GM21515 (cell line): ENCODE results near the gene EVC.

Experiments
- ATAC-seq: cut with Tn5 transposase; IDR thresholded peaks from one replicate; pipeline ENCODE4 v1.9.1; 2021; ENCODE audit not compliant: unreplicated experiment

EVC gene

GRCh38 chr4:5730436-5730835 is 19.4 kb downstream of the EVC start:
- ATAC-seq = no peak

- ATAC-seq = no peak
These were observed 20.3 kb downstream of the EVC start for GRCh38 chr4:5730993-5731990.

GRCh38 chr4:5732158-5732557 is 21.2 kb downstream of the EVC start:
- ATAC-seq = no peak

- no peak for ATAC-seq
These were observed 23.9 kb downstream of the EVC start for GRCh38 chr4:5734853-5735252.

- ATAC-seq = no peak
These were observed 24.5 kb downstream of the EVC start for GRCh38 chr4:5735463-5735862.

GRCh38 chr4:5738061-5738460 is 27.1 kb downstream of the EVC start:
- ATAC-seq = no peak

- ATAC-seq = no peak
These were observed 31.4 kb downstream of the EVC start for GRCh38 chr4:5742388-5742787.

GRCh38 chr4:5742968-5743367 is 32.0 kb downstream of the EVC start:
- ATAC-seq = no peak

- no peak for ATAC-seq
These were observed 35.2 kb downstream of the EVC start for GRCh38 chr4:5746250-5746649.

- ATAC-seq = no peak
These were observed 36.1 kb downstream of the EVC start for GRCh38 chr4:5746829-5747737.

- no peak for ATAC-seq
These were observed 36.9 kb downstream of the EVC start for GRCh38 chr4:5747738-5748375.

- no peak for ATAC-seq
These were observed 38.6 kb downstream of the EVC start for GRCh38 chr4:5749568-5749967.

GRCh38 chr4:5750052-5750945 is 39.3 kb downstream of the EVC start:
- no peak for ATAC-seq

- no peak for ATAC-seq
These were observed 40.1 kb downstream of the EVC start for GRCh38 chr4:5750946-5751665.

GRCh38 chr4:5751666-5752375 is 40.8 kb downstream of the EVC start:
- no peak for ATAC-seq

GRCh38 chr4:5752376-5753184 is 41.6 kb downstream of the EVC start:
- ATAC-seq = no peak

- no peak for ATAC-seq
These were observed 42.4 kb downstream of the EVC start for GRCh38 chr4:5753366-5753765.
